Astrocyte (in vitro differentiated cells and primary cell): ENCODE measurements around the gene MICAL3. TPM values are rescaled to one million over a fixed set of nuclear protein-coding genes. Genes with fewer than 3 reads are reported as not detected.

Experiments
- DNase-seq: peaks from one replicate; pipeline ENCODE4 v3.0.0-alpha.2; 2010; ENCODE audit warnings: low read depth
- FAIRE-seq: peaks from 2 replicates; lab custom pipeline; 2011; peaks lifted over from hg19 to GRCh38; lab: Jason Lieb, UNC
- H2AFZ ChIP-seq: 2 replicates; pipeline ENCODE4 v1.6.0; 2012; ENCODE audit warnings: low read depth, low read length, inconsistent platforms
- H3K27ac ChIP-seq: 2 replicates; pipeline ENCODE4 v1.5.1; 2011; ENCODE audit warnings: low read depth, low read length, inconsistent platforms
- H3K27me3 ChIP-seq: 2 replicates; pipeline ENCODE4 v1.6.0; 2011; ENCODE audit warnings: low read length, inconsistent platforms; ENCODE audit not compliant: insufficient read depth
- H3K36me3 ChIP-seq: 2 replicates; pipeline ENCODE4 v1.5.1; 2011; ENCODE audit warnings: low read length, inconsistent platforms; ENCODE audit not compliant: insufficient read depth
- H3K4me1 ChIP-seq: 2 replicates; pipeline ENCODE4 v1.5.1; 2011; ENCODE audit warnings: low read length, inconsistent platforms; ENCODE audit not compliant: insufficient read depth
- H3K4me2 ChIP-seq: 2 replicates; pipeline ENCODE4 v1.6.0; 2012; ENCODE audit warnings: low read length, inconsistent platforms
- H3K4me3 ChIP-seq: 2 replicates; pipeline ENCODE4 v1.5.1; 2011; ENCODE audit warnings: low read depth, mild to moderate bottlenecking, low read length, inconsistent platforms; ENCODE audit not compliant: insufficient read depth
- H3K79me2 ChIP-seq: 2 replicates; pipeline ENCODE4 v1.6.0; 2012; ENCODE audit warnings: mild to moderate bottlenecking, low read length, inconsistent platforms; ENCODE audit not compliant: insufficient read depth
- H3K9ac ChIP-seq: 2 replicates; pipeline ENCODE4 v1.6.0; 2012; ENCODE audit warnings: mild to moderate bottlenecking, low read length, inconsistent platforms
- H3K9me3 ChIP-seq: 2 replicates; pipeline ENCODE4 v1.5.1; 2012; ENCODE audit warnings: low read depth, mild to moderate bottlenecking, low read length, inconsistent platforms; ENCODE audit not compliant: insufficient read depth
- H4K20me1 ChIP-seq: 2 replicates; pipeline ENCODE4 v1.6.0; 2012; ENCODE audit warnings: low read length, inconsistent platforms; ENCODE audit not compliant: insufficient read depth
- H3K27ac Mint-ChIP-seq: one replicate; pipeline ENCODE4 v1.8.0; 2021; ENCODE audit warnings: mild to moderate bottlenecking, mixed read lengths; ENCODE audit not compliant: unreplicated experiment
- H3K27me3 Mint-ChIP-seq: one replicate; pipeline ENCODE4 v1.8.0; 2021; ENCODE audit warnings: low read depth, mixed read lengths; ENCODE audit not compliant: unreplicated experiment
- H3K36me3 Mint-ChIP-seq: one replicate; pipeline ENCODE4 v1.8.0; 2021; ENCODE audit warnings: low read depth, mixed read lengths; ENCODE audit not compliant: unreplicated experiment
- H3K4me1 Mint-ChIP-seq: one replicate; pipeline ENCODE4 v1.8.0; 2021; ENCODE audit warnings: low read depth, mixed read lengths; ENCODE audit not compliant: unreplicated experiment
- H3K4me3 Mint-ChIP-seq: one replicate; pipeline ENCODE4 v1.8.0; 2021; ENCODE audit warnings: mild to moderate bottlenecking, moderate library complexity, mixed read lengths; ENCODE audit not compliant: unreplicated experiment
- H3K9me3 Mint-ChIP-seq: one replicate; pipeline ENCODE4 v1.8.0; 2021; ENCODE audit warnings: mild to moderate bottlenecking, mixed read lengths; ENCODE audit not compliant: unreplicated experiment
- CTCF ChIP-seq: IDR thresholded peaks from 2 replicates; pipeline ENCODE4 v1.5.1; 2011; ENCODE audit warnings: low read depth, mild to moderate bottlenecking, inconsistent platforms, low read length, moderate library complexity; ENCODE audit not compliant: insufficient read depth
- EZH2 ChIP-seq: IDR thresholded peaks from 2 replicates; pipeline ENCODE4 v1.6.1; 2012; ENCODE audit warnings: mild to moderate bottlenecking, low read length, inconsistent platforms; ENCODE audit not compliant: insufficient read depth
- total RNA-seq: library from RNA; stranded (reverse); gene quantifications from 2 replicates; pipeline ENCODE4 v1.2.1, GENCODE V29; 2021

The MICAL3 gene
- total RNA-seq, 1 donor from 2014 or later, result 113 TPM

DNA sequence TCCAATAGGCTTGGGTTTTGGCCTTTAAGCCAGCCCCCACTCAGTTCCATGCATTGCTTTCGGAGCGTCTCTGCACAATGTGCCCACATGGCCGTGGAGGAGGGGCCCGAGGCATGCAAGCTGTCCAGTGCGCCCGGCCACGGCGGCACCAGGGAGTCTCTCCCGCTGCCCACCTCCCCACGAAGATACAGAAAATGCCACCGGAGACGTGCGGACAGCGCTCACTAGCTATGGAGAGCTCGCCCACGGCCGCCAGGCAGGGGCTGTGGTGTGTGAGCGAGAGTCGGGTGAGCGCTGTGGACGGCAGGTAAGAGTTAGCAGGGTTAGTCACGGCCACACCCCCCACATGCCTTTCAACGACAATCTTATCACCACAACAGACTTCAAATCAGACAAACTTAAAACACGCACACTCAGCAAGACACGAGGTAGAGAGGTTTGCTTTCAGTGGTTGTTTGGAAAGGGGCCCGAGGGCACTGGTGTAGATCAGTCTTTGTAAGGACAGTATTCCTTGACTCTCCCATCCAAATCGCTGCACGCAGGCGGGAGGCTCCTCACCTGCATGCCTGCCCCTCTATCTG lies 231.4 kb downstream of the MICAL3 start:
- no peak for FAIRE-seq
- H3K36me3 ChIP-seq, result no peaks in the 10 kb centered on the region
- H3K4me1 Mint-ChIP-seq, result no peaks in the 10 kb centered on the region

GRCh38 chr22:17792299-17792698 lies 232.1 kb downstream of the MICAL3 start:
- H3K4me3 Mint-ChIP-seq, result no peak overlapping the region
- no peak overlapping the region for H3K27ac Mint-ChIP-seq
- TF ChIP-seq EZH2 (no peak), CTCF (no peak)
- no peak overlapping the region for H3K27ac ChIP-seq
- no peaks in the 10 kb centered on the region for H3K79me2 ChIP-seq
- H3K27me3 ChIP-seq, result no peaks in the 10 kb centered on the region
- no peaks in the 10 kb centered on the region for H4K20me1 ChIP-seq
- no peak overlapping the region for H2AFZ ChIP-seq
- H3K27me3 Mint-ChIP-seq, result no peaks in the 10 kb centered on the region
- H3K9me3 ChIP-seq, result no peaks in the 10 kb centered on the region
- FAIRE-seq (no peak), DNase-seq (no peak)
- H3K4me1 ChIP-seq, result no peaks in the 10 kb centered on the region
- H3K9ac ChIP-seq, result no peak overlapping the region
- H3K4me2 ChIP-seq, result no peak overlapping the region
- H3K36me3 ChIP-seq, result no peaks in the 10 kb centered on the region
- H3K9me3 Mint-ChIP-seq, result no peaks in the 10 kb centered on the region
- peaks cover 18% of the 10 kb centered on the region for H3K36me3 Mint-ChIP-seq
- no peak overlapping the region for H3K4me3 ChIP-seq
- H3K4me1 Mint-ChIP-seq, result peaks cover under 1% of the 10 kb centered on the region

More for the DNA sequence above, 231.4 kb downstream of the MICAL3 start:
- Histone ChIP-seq H3K79me2 (no peaks in the 10 kb centered on the region), H3K9ac (no peak overlapping the region), H3K4me1 (no peaks in the 10 kb centered on the region), H3K27ac (no peak overlapping the region), H4K20me1 (no peaks in the 10 kb centered on the region), H3K4me2 (no peak overlapping the region), H2AFZ (no peak overlapping the region), H3K9me3 (no peaks in the 10 kb centered on the region), H3K4me3 (no peak overlapping the region), H3K27me3 (no peaks in the 10 kb centered on the region)
- no peak for DNase-seq
- Mint-ChIP-seq H3K27me3 (no peaks in the 10 kb centered on the region), H3K27ac (no peak overlapping the region), H3K4me3 (no peak overlapping the region), H3K9me3 (no peaks in the 10 kb centered on the region), H3K36me3 (peaks cover 18% of the 10 kb centered on the region)
- TF ChIP-seq EZH2 (no peak), CTCF (no peak)

DNA sequence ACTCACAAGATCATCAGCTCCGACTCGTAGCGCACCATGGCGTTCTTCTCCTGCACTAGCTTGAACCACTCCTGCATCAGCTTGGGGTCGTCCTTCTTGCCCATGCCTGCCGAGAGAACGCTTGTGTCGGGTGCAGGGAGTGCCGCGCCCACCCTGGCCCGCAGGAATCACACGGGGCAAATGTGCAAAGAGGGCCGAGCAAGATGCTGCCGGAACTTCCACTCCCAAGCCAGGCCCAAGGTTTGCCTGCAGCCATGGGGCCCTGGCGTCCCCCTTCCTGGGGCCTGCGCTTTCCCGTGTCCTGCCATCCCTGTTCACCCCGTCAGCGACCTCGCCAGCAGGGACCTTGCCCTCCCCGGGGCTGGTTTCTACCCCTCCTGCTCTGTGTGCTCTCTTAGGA lies 233.2 kb downstream of the MICAL3 start:
- no peaks in the 10 kb centered on the region for H3K9me3 ChIP-seq
- Mint-ChIP-seq H3K4me1 (peaks cover 5% of the 10 kb centered on the region), H3K9me3 (no peaks in the 10 kb centered on the region), H3K27me3 (no peaks in the 10 kb centered on the region), H3K27ac (peak overlapping the region; percentile 53), H3K36me3 (peaks cover 16% of the 10 kb centered on the region), H3K4me3 (no peak overlapping the region)
- H3K27ac ChIP-seq, result no peak overlapping the region
- no peak for FAIRE-seq
- TF ChIP-seq CTCF (no peak), EZH2 (no peak)
- H3K27me3 ChIP-seq, result no peaks in the 10 kb centered on the region
- no peak overlapping the region for H3K4me3 ChIP-seq
- no peaks in the 10 kb centered on the region for H4K20me1 ChIP-seq
- no peaks in the 10 kb centered on the region for H3K36me3 ChIP-seq
- peaks cover 3% of the 10 kb centered on the region for H3K4me1 ChIP-seq
- H3K9ac ChIP-seq, result no peak overlapping the region
- DNase-seq, result no peak
- no peak overlapping the region for H3K4me2 ChIP-seq
- H3K79me2 ChIP-seq, result no peaks in the 10 kb centered on the region
- H2AFZ ChIP-seq, result no peak overlapping the region
